Stomach (tissue), 4 donors: ENCODE data around the gene CWF19L2.

Experiments used
- CTCF ChIP-seq, 7 experiments: fragments of 450-650 bp in 4 of 7; fragments of 200-600 bp in 3 of 7; sonication (generic) in 3 of 7; IDR thresholded peaks; one replicate each; pipeline ENCODE4 v1.5.1; 2016 to 2019; ENCODE audit warnings: antibody characterized with exemption in 7 of 7, control low read depth in 2 of 7, mild to moderate bottlenecking in 1 of 7
- POLR2A ChIP-seq, 4 donors: fragments of 450-650 bp; IDR thresholded peaks; one replicate each; pipeline ENCODE4 v1.6.1; 2016; ENCODE audit warnings: antibody characterized with exemption in 4 of 4, control low read depth in 2 of 4, mild to moderate bottlenecking in 1 of 4, moderate library complexity in 1 of 4

GRCh38 chr11:107494055-107494454 is 36.4 kb upstream of the CWF19L2 start:
- TF ChIP-seq POLR2A (IDR thresholded peaks at IDR 0.05) = no peak
- no peak for TF ChIP-seq CTCF (IDR thresholded peaks at IDR 0.05)
